Fibroblast of skin of back (primary cell): Measurements from ENCODE around the gene ITPK1.
A peak's percentile ranks its signal among the peaks of the same experiment; 100 is the strongest.
"Not testable (repeated sequence)": the region's sequence is repeated elsewhere in the genome, so short reads cannot be mapped to it uniquely, and the experiment has no call there.

Experiments used
- DNase-seq: peaks from one replicate; pipeline ENCODE4 v3.0.0-alpha.2; 2013

The ITPK1 gene

GRCh38 chr14:93082576-93083001 is 33.1 kb downstream of the ITPK1 start:
- no peak for DNase-seq

- DNase-seq, result no peak
These were observed 33.7 kb downstream of the ITPK1 start for GRCh38 chr14:93081876-93082570.

- DNase-seq, result no peak
These were observed 35.8 kb downstream of the ITPK1 start for GRCh38 chr14:93079865-93080403.

- DNase-seq, result no peak
These were observed 36.4 kb downstream of the ITPK1 start for GRCh38 chr14:93079321-93079720.

- peak; percentile 86 for DNase-seq
These were observed 36.9 kb downstream of the ITPK1 start for GRCh38 chr14:93078870-93079269.

- DNase-seq, result no peak
These were observed 39.0 kb downstream of the ITPK1 start for GRCh38 chr14:93076755-93077154.

GRCh38 chr14:93075891-93076290 is 39.8 kb downstream of the ITPK1 start:
- DNase-seq, result no peak

- DNase-seq, result peak; percentile 19
These were observed 41.6 kb downstream of the ITPK1 start for GRCh38 chr14:93073910-93074769.

- DNase-seq, result no peak
These were observed 42.4 kb downstream of the ITPK1 start for GRCh38 chr14:93073358-93073707.

GRCh38 chr14:93072659-93073357 is 42.9 kb downstream of the ITPK1 start:
- DNase-seq, result no peak

GRCh38 chr14:93068711-93069110 is 47.0 kb downstream of the ITPK1 start:
- no peak for DNase-seq

- no peak for DNase-seq
These were observed 48.6 kb downstream of the ITPK1 start for GRCh38 chr14:93067088-93067487.

- DNase-seq, result no peak
These were observed 50.4 kb downstream of the ITPK1 start for GRCh38 chr14:93065272-93065730.

- peak; percentile 71 for DNase-seq
These were observed 51.1 kb downstream of the ITPK1 start for GRCh38 chr14:93064411-93065271.

- no peak for DNase-seq
These were observed 52.3 kb downstream of the ITPK1 start for GRCh38 chr14:93063393-93063792.

- DNase-seq, result no peak
These were observed 52.8 kb downstream of the ITPK1 start for GRCh38 chr14:93062890-93063289.

GRCh38 chr14:93062013-93062412 is 53.7 kb downstream of the ITPK1 start:
- not testable (repeated sequence) for DNase-seq

GRCh38 chr14:93061380-93062012 is 54.2 kb downstream of the ITPK1 start:
- DNase-seq, result no peak

- no peak for DNase-seq
These were observed 54.9 kb downstream of the ITPK1 start for GRCh38 chr14:93060841-93061240.

GRCh38 chr14:93059917-93060545 is 55.7 kb downstream of the ITPK1 start:
- no peak for DNase-seq

GRCh38 chr14:93059260-93059659 is 56.5 kb downstream of the ITPK1 start:
- DNase-seq, result no peak
